Measurements from ENCODE around the gene IFNL3. TPM values are rescaled to one million over a fixed set of nuclear protein-coding genes. Genes with fewer than 3 reads are reported as not detected.

Gene IFNL3
- total and polyA plus RNA-seq, 2 experiments from 2014 or later: not detected

GRCh38 chr19:39202998-39203355 lies 41.8 kb downstream of the IFNL3 start:
- Histone ChIP-seq H2AFZ (no peak overlapping the region), H3K9ac (no peak overlapping the region), H3K79me2 (ENCODE audit: insufficient read depth) (no peaks in the 10 kb centered on the region), H3K4me1 (ENCODE audit: insufficient read depth) (no peaks in the 10 kb centered on the region), H3K27me3 (replicated peaks; ENCODE audit: insufficient read depth) (peaks cover 41% of the 10 kb centered on the region), H3K9me2 (ENCODE audit: insufficient read depth) (no peaks in the 10 kb centered on the region), H3K4me3 (no peak overlapping the region), H3K27ac (no peak overlapping the region), H4K20me1 (ENCODE audit: insufficient read depth) (no peaks in the 10 kb centered on the region), H3K36me3 (ENCODE audit: low read depth) (no peaks in the 10 kb centered on the region), H3K9me3 (ENCODE audit: low read depth) (no peaks in the 10 kb centered on the region), H3F3A (ENCODE audit: insufficient read depth) (no peaks in the 10 kb centered on the region), H3K4me2 (ENCODE audit: unreplicated experiment) (no peak overlapping the region)
- no peak for DNase-seq
- WGBS, 2 experiments (ENCODE audit: low coverage in 1 of 2, low lambda C conversion rate in 2 of 2, missing lambda C conversion rate in 2 of 2): 94 to 100% methylated on average over 1 of the region's 1 CpG
- TF ChIP-seq EZH2phosphoT487 (IDR thresholded peaks at IDR 0.05; ENCODE audit: insufficient read depth, low read depth) (no peak), EZH2 (IDR thresholded peaks at IDR 0.05; ENCODE audit: insufficient read depth, poor library complexity, severe bottlenecking) (no peak)
- in situ Hi-C loops (cut with MboI): no loop called here

- Histone ChIP-seq H4K20me1 (ENCODE audit: insufficient read depth) (no peaks in the 10 kb centered on the region), H3K9me3 (ENCODE audit: low read depth) (no peaks in the 10 kb centered on the region), H3K79me2 (ENCODE audit: insufficient read depth) (no peaks in the 10 kb centered on the region), H3K36me3 (ENCODE audit: low read depth) (no peaks in the 10 kb centered on the region), H3K4me3 (no peak overlapping the region), H3K4me1 (ENCODE audit: insufficient read depth) (no peaks in the 10 kb centered on the region; the same call in 1 of the 2 replicates), H3F3A (ENCODE audit: insufficient read depth) (no peaks in the 10 kb centered on the region), H3K9ac (no peak overlapping the region), H2AFZ (no peak overlapping the region), H3K9me2 (ENCODE audit: insufficient read depth) (no peaks in the 10 kb centered on the region), H3K27ac (no peak overlapping the region), H3K4me2 (ENCODE audit: unreplicated experiment) (no peak overlapping the region), H3K27me3 (replicated peaks; ENCODE audit: insufficient read depth) (peaks cover 57% of the 10 kb centered on the region)
- TF ChIP-seq EZH2phosphoT487 (IDR thresholded peaks at IDR 0.05; ENCODE audit: insufficient read depth, low read depth): no peak
- TF ChIP-seq EZH2 (IDR thresholded peaks at IDR 0.05; ENCODE audit: insufficient read depth, poor library complexity, severe bottlenecking): no peak
- WGBS, 2 experiments (ENCODE audit: low coverage in 1 of 2, low lambda C conversion rate in 2 of 2, missing lambda C conversion rate in 2 of 2): 70 to 78% methylated on average over 3 of the region's 3 CpGs
- DNase-seq: no peak
- in situ Hi-C loops (cut with MboI): no loop called here
These were observed 44.0 kb downstream of the IFNL3 start for GRCh38 chr19:39200803-39201115.

- Histone ChIP-seq H3K9me2 (ENCODE audit: insufficient read depth) (no peaks in the 10 kb centered on the region), H3K4me1 (ENCODE audit: insufficient read depth) (no peaks in the 10 kb centered on the region; the same call in 1 of the 2 replicates), H2AFZ (no peak overlapping the region), H3K9ac (no peak overlapping the region), H3K27ac (no peak overlapping the region), H3K36me3 (ENCODE audit: low read depth) (no peaks in the 10 kb centered on the region), H3K4me3 (no peak overlapping the region), H3K9me3 (ENCODE audit: low read depth) (no peaks in the 10 kb centered on the region), H3K4me2 (ENCODE audit: unreplicated experiment) (no peak overlapping the region), H3K79me2 (ENCODE audit: insufficient read depth) (no peaks in the 10 kb centered on the region), H3K27me3 (replicated peaks; ENCODE audit: insufficient read depth) (peaks cover 62% of the 10 kb centered on the region), H3F3A (ENCODE audit: insufficient read depth) (no peaks in the 10 kb centered on the region), H4K20me1 (ENCODE audit: insufficient read depth) (no peaks in the 10 kb centered on the region)
- no peak for TF ChIP-seq EZH2 (IDR thresholded peaks at IDR 0.05; ENCODE audit: insufficient read depth, poor library complexity, severe bottlenecking)
- no peak for TF ChIP-seq EZH2phosphoT487 (IDR thresholded peaks at IDR 0.05; ENCODE audit: insufficient read depth, low read depth)
- WGBS, 2 experiments (ENCODE audit: low coverage in 1 of 2, low lambda C conversion rate in 2 of 2, missing lambda C conversion rate in 2 of 2): 79% methylated on average over 21 to 32 of the region's 32 CpGs
- no peak for DNase-seq
- in situ Hi-C loops (cut with MboI): no loop called here
These were observed 44.6 kb downstream of the IFNL3 start for GRCh38 chr19:39200066-39200802.

- WGBS, 2 experiments (ENCODE audit: low coverage in 1 of 2, low lambda C conversion rate in 2 of 2, missing lambda C conversion rate in 2 of 2): 2 to 5% methylated on average over 10 to 11 of the region's 11 CpGs
- TF ChIP-seq EZH2 (IDR thresholded peaks at IDR 0.05; ENCODE audit: insufficient read depth, poor library complexity, severe bottlenecking): no peak
- no peak for TF ChIP-seq EZH2phosphoT487 (IDR thresholded peaks at IDR 0.05; ENCODE audit: insufficient read depth, low read depth)
- in situ Hi-C loops (cut with MboI): no loop called here
- peak; percentile 79 for DNase-seq
- H3K4me3 ChIP-seq: no peak overlapping the region
- H3K4me2 ChIP-seq (ENCODE audit: unreplicated experiment): no peak overlapping the region
- H3K9ac ChIP-seq: no peak overlapping the region
- no peaks in the 10 kb centered on the region; the same call in 1 of the 2 replicates for H3K4me1 ChIP-seq (ENCODE audit: insufficient read depth)
- H3K9me2 ChIP-seq (ENCODE audit: insufficient read depth): no peaks in the 10 kb centered on the region
- no peaks in the 10 kb centered on the region for H3K36me3 ChIP-seq (ENCODE audit: low read depth)
- no peaks in the 10 kb centered on the region for H3K9me3 ChIP-seq (ENCODE audit: low read depth)
- H4K20me1 ChIP-seq (ENCODE audit: insufficient read depth): no peaks in the 10 kb centered on the region
- no peaks in the 10 kb centered on the region for H3K79me2 ChIP-seq (ENCODE audit: insufficient read depth)
- H2AFZ ChIP-seq: peak overlapping the region; percentile 47; the same call in 1 of the 2 replicates
- peaks cover 63% of the 10 kb centered on the region for H3K27me3 ChIP-seq (replicated peaks; ENCODE audit: insufficient read depth)
- H3F3A ChIP-seq (ENCODE audit: insufficient read depth): no peaks in the 10 kb centered on the region
- H3K27ac ChIP-seq: no peak overlapping the region
These were observed 45.8 kb downstream of the IFNL3 start for GRCh38 chr19:39199025-39199424.

Measured in GM23248 (cell line).